Keratinocyte (primary cell): ENCODE data around the gene LHPP. TPM values are rescaled to one million over a fixed set of nuclear protein-coding genes. Genes with fewer than 3 reads are reported as not detected.

Experiments used
- DNase-seq: peaks from one replicate; pipeline ENCODE4 v3.0.0-alpha.2; 2011; ENCODE audit warnings: low read depth, missing footprints, low spot score
- FAIRE-seq: peaks from 2 replicates; lab custom pipeline; 2011; peaks lifted over from hg19 to GRCh38; lab: Jason Lieb, UNC
- H2AFZ ChIP-seq: 2 replicates; pipeline ENCODE4 v1.6.0; 2012; ENCODE audit warnings: low read length, control low read depth, inconsistent platforms; ENCODE audit not compliant: control insufficient read depth
- H3K27ac ChIP-seq: 2 replicates; pipeline ENCODE4 v1.5.1; 2011; ENCODE audit warnings: low read length; ENCODE audit not compliant: control insufficient read depth, insufficient read depth
- H3K27me3 ChIP-seq: 3 replicates; pipeline ENCODE4 v1.6.0; 2011; ENCODE audit warnings: low read length; ENCODE audit not compliant: control insufficient read depth, insufficient read depth; ENCODE audit errors: extremely low read depth
- H3K36me3 ChIP-seq, 2 experiments: 2 replicates in 1 of 2; 3 replicates in 1 of 2; pipeline ENCODE4 v1.5.1; 2011; ENCODE audit warnings: low read length in 2 of 2, mild to moderate bottlenecking in 1 of 2; ENCODE audit not compliant: control insufficient read depth in 2 of 2, insufficient read depth in 2 of 2; ENCODE audit errors: extremely low read depth in 1 of 2
- H3K4me1 ChIP-seq: 3 replicates; pipeline ENCODE4 v1.5.1; 2011; ENCODE audit warnings: low read length; ENCODE audit not compliant: control insufficient read depth, insufficient read depth; ENCODE audit errors: extremely low read depth
- H3K4me2 ChIP-seq: 3 replicates; pipeline ENCODE4 v1.6.0; 2011; ENCODE audit warnings: low read depth, low read length; ENCODE audit not compliant: control insufficient read depth, insufficient read depth; ENCODE audit errors: extremely low read depth
- H3K4me3 ChIP-seq, 3 experiments: fragments of 200-600 bp in 1 of 3; sonication (generic) in 1 of 3; 2 replicates in 2 of 3; 3 replicates in 1 of 3; pipeline ENCODE4 v1.5.1; 2011 to 2016; ENCODE audit warnings: low read length in 3 of 3, mild to moderate bottlenecking in 3 of 3, control low read depth in 2 of 3, inconsistent platforms in 1 of 3, low read depth in 1 of 3, mixed read lengths in 1 of 3, mixed run types in 1 of 3, moderate library complexity in 1 of 3; ENCODE audit not compliant: control insufficient read depth in 2 of 3, insufficient read depth in 2 of 3; ENCODE audit errors: extremely low read depth in 1 of 3
- H3K79me2 ChIP-seq: 2 replicates; pipeline ENCODE4 v1.6.0; 2012; ENCODE audit warnings: low read length; ENCODE audit not compliant: control insufficient read depth, insufficient read depth
- H3K9ac ChIP-seq: 3 replicates; pipeline ENCODE4 v1.6.0; 2011; ENCODE audit warnings: low read length; ENCODE audit not compliant: control insufficient read depth, insufficient read depth; ENCODE audit errors: extremely low read depth
- H3K9me1 ChIP-seq: 3 replicates; pipeline ENCODE4 v1.6.0; 2011; ENCODE audit warnings: low read length; ENCODE audit not compliant: control insufficient read depth, insufficient read depth; ENCODE audit errors: extremely low read depth
- H3K9me3 ChIP-seq: 2 replicates; pipeline ENCODE4 v1.5.1; 2012; ENCODE audit warnings: low read depth, low read length; ENCODE audit not compliant: control insufficient read depth
- H4K20me1 ChIP-seq: 3 replicates; pipeline ENCODE4 v1.6.0; 2011; ENCODE audit warnings: low read length; ENCODE audit not compliant: control insufficient read depth, insufficient read depth; ENCODE audit errors: extremely low read depth
- EZH2 ChIP-seq: IDR thresholded peaks from one replicate; pipeline ENCODE4 v1.6.1; 2012; ENCODE audit warnings: inconsistent platforms, mild to moderate bottlenecking, low read length, moderate library complexity
- dilution Hi-C: fragments of 300-500 bp; cut with MboI; formaldehyde crosslinking; loops from one replicate; pipeline ENCODE4 v1.7.0; 2020; ENCODE audit warnings: low sequenced_read_pairs; ENCODE audit not compliant: extremely low pct_ligation_motif_present
- polyA plus RNA-seq, 5 experiments: library from polyadenylated mRNA; depleted of rRNA in 3 of 5; stranded (reverse) in 3 of 5; stranded (forward) in 1 of 5; unstranded in 1 of 5; fragments of >200 nt; gene quantifications; 1 replicate in 1 of 5; 2 replicates in 3 of 5; 3 replicates in 1 of 5; pipeline versions ENCODE4 v1.2.1 to v1.2.3, GENCODE V29; 2011 to 2012; ENCODE audit warnings: missing spikeins in 2 of 5, low read depth in 1 of 5, low replicate concordance in 1 of 5
- TF ChIP-seq, protein P1 (sequence below), 3 experiments: IDR thresholded peaks in 1 of 3; conservative IDR thresholded peaks in 1 of 3; optimal IDR thresholded peaks in 1 of 3; 2 replicates in 2 of 3; 3 replicates in 1 of 3; pipeline versions ENCODE3 to v1.5.1; 2011; ENCODE audit warnings: low read length in 3 of 3, mild to moderate bottlenecking in 3 of 3, moderate library complexity in 2 of 3, control low read depth in 1 of 3, inconsistent platforms in 1 of 3; ENCODE audit not compliant: insufficient read depth in 2 of 3; ENCODE audit errors: extremely low read depth in 1 of 3

Gene LHPP
- polyA plus RNA-seq, 1 donor (not counting 4 experiments of a cell fraction or from before 2014, with no cell fraction given): 13.1 TPM

DNA sequence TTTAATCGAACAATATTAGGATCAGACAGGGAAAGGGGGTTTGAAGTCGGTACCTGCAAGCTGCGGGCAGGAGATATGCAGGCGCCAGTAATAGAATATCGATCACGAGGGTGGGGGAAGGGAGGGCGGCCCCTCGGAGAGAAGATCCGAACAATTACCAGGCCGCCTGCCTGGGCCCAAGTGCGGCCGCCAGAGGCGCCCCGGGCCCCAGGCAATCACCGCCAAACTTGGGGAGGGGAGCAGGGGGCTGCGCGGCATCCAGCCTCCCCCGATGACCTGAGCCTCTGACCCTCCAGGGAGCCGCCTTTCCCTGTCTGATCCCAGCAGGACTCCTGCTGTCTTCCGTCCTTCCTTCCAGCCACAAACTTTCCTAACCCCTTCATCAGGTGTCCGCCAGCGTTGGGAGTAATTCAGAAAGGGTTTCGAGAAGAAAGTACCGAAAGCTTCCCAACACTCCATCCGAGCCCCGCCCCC, 12.9 kb upstream of the LHPP start:
- peak overlapping the region; percentile 90 for H3K4me2 ChIP-seq
- no peak overlapping the region for H2AFZ ChIP-seq
- no peaks in the 10 kb centered on the region for H3K9me1 ChIP-seq
- H3K27me3 ChIP-seq: peaks cover 14% of the 10 kb centered on the region
- no peaks in the 10 kb centered on the region for H3K79me2 ChIP-seq
- peaks cover 10% of the 10 kb centered on the region for H3K4me1 ChIP-seq
- FAIRE-seq (no peak), DNase-seq (no peak)
- H4K20me1 ChIP-seq: no peaks in the 10 kb centered on the region
- H3K9ac ChIP-seq: no peak overlapping the region
- H3K4me3 ChIP-seq: peak overlapping the region; percentile 46 to 67 (median 57)
- H3K27ac ChIP-seq: no peak overlapping the region
- no peaks in the 10 kb centered on the region for H3K36me3 ChIP-seq
- TF ChIP-seq, protein P1, sequence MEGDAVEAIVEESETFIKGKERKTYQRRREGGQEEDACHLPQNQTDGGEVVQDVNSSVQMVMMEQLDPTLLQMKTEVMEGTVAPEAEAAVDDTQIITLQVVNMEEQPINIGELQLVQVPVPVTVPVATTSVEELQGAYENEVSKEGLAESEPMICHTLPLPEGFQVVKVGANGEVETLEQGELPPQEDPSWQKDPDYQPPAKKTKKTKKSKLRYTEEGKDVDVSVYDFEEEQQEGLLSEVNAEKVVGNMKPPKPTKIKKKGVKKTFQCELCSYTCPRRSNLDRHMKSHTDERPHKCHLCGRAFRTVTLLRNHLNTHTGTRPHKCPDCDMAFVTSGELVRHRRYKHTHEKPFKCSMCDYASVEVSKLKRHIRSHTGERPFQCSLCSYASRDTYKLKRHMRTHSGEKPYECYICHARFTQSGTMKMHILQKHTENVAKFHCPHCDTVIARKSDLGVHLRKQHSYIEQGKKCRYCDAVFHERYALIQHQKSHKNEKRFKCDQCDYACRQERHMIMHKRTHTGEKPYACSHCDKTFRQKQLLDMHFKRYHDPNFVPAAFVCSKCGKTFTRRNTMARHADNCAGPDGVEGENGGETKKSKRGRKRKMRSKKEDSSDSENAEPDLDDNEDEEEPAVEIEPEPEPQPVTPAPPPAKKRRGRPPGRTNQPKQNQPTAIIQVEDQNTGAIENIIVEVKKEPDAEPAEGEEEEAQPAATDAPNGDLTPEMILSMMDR (optimal IDR thresholded peaks at IDR 0.05 in 1 of 3, IDR thresholded peaks at IDR 0.05 in 1 of 3, conservative IDR thresholded peaks at IDR 0.05 in 1 of 3; ENCODE audit: extremely low read depth in 1 of 3, insufficient read depth in 2 of 3, low read length in 3 of 3): no peak
- TF ChIP-seq EZH2: no peak
- dilution Hi-C loops: no loop called here
- H3K9me3 ChIP-seq: no peaks in the 10 kb centered on the region

DNA sequence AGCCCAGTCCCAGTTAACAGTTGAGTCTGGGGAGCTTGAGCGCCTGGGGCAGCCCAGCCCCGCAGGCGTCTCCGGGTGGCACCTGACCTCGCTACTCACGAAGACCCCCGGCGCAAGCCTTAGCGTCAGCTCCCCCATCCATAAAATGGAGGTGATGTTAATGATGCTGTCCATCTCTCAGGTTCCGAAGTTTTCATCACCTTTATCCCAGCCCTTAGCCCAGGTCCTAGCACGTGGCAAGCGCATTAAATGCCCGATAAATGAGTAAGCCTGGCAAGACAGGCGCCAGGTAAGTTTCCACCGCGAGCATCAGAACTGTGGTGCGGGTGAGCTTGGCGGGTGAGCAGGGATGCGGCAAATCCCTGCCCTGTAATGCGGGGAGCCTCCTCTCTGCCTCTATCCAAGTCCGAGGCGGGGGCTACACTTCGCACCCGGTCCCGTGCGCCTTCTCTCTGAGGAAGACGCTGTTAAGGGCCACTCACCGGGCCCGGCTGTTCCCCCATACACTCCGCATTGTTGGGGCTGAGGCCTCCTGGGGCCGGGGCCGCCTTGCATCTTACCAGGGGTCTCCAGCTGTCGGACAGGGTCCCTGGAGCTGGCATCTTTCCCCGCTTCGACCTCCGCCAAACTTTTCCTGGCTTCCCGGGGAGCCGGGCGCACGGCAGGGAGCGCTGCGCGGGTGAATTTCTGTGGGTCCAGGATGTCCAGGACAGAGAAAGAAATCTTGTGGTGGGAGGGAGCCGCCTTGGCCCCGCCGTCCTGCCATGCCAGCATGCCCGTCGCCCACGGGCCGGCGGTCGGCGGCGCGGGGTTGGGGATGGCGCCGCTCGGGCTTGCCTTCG, 12.2 kb upstream of the LHPP start:
- Histone ChIP-seq H3K4me2 (peak overlapping the region; percentile 90), H3K27me3 (peaks cover 14% of the 10 kb centered on the region), H3K4me3 (peak overlapping the region; percentile 46 to 67 (median 57)), H3K36me3 (no peaks in the 10 kb centered on the region), H3K79me2 (no peaks in the 10 kb centered on the region), H3K27ac (no peak overlapping the region), H3K9me3 (no peaks in the 10 kb centered on the region), H4K20me1 (no peaks in the 10 kb centered on the region), H3K9me1 (no peaks in the 10 kb centered on the region), H3K4me1 (peaks cover 10% of the 10 kb centered on the region), H3K9ac (peak overlapping the region; percentile 56), H2AFZ (peak overlapping the region; percentile 84)
- DNase-seq: no peak
- no peak for TF ChIP-seq EZH2
- TF ChIP-seq, protein P1 (optimal IDR thresholded peaks at IDR 0.05 in 1 of 3, IDR thresholded peaks at IDR 0.05 in 1 of 3, conservative IDR thresholded peaks at IDR 0.05 in 1 of 3; ENCODE audit: extremely low read depth in 1 of 3, insufficient read depth in 2 of 3, low read length in 3 of 3): no peak
- FAIRE-seq: peak; percentile 64
- dilution Hi-C loops: no loop called here
